K562 (cell line): ENCODE results near the gene CYRIA. TPM values are rescaled to one million over a fixed set of nuclear protein-coding genes. Genes with fewer than 3 reads are reported as not detected.
A peak's percentile ranks its signal among the peaks of the same experiment; 100 is the strongest.

Experiments
- ATAC-seq: fragments of 200-7000 bp; cut with Tn5 transposase; 3 replicates; pipeline ENCODE4 v1.9.1; 2020; ENCODE audit warnings: moderate library complexity
- BruUV-seq: library from RNA; stranded (reverse); fragments of 400-500 nt; replicated peaks from 2 replicates; lab custom pipeline; 2021; lab: Mats Ljungman, UMichigan
- CTCF ChIA-PET: fragments of 300-600 bp; formaldehyde crosslinking; extraction: SDS; loops from one replicate; lab custom pipeline; 2021; ENCODE audit warnings: low intra/inter-chr PET ratio; lab: Yijun Ruan, JAX
- POLR2A ChIA-PET: fragments of 300-600, 350-650 bp; sonication (Branson Sonifier 250); formaldehyde crosslinking; extraction: SDS; loops from one replicate; lab custom pipeline; 2021; ENCODE audit warnings: antibody characterized with exemption, inconsistent platforms; lab: Yijun Ruan, JAX
- DNase-seq, 4 experiments: peaks; one replicate each; pipeline versions ENCODE4 v3.0.0 to v3.0.0-alpha.2; 2011 to 2018; ENCODE audit warnings: low spot score in 3 of 4, mixed read lengths in 3 of 4; ENCODE audit errors: extremely low read depth in 1 of 4
- FAIRE-seq: peaks from 2 replicates; lab custom pipeline; 2011; peaks lifted over from hg19 to GRCh38; lab: Jason Lieb, UNC
- H2AFZ ChIP-seq: 2 replicates; pipeline ENCODE4 v1.6.0; 2011; ENCODE audit warnings: low read depth, low read length, control low read depth, inconsistent platforms
- H3K27ac ChIP-seq: fragments of 200-600 bp; 3 replicates; pipeline ENCODE4 v1.8.0; 2011; ENCODE audit warnings: low read depth, mild to moderate bottlenecking, control low read depth, inconsistent platforms, low read length, moderate library complexity, mixed read lengths; ENCODE audit errors: extremely low read depth
- H3K27me3 ChIP-seq, 2 experiments: fragments of 300-600 bp in 1 of 2; 2 replicates in 1 of 2; 3 replicates in 1 of 2; pipeline versions ENCODE4 v1.6.0 to v1.8.0; 2011; ENCODE audit warnings: inconsistent platforms in 2 of 2, low read length in 2 of 2, mild to moderate bottlenecking in 1 of 2, mixed read lengths in 1 of 2, moderate library complexity in 1 of 2; ENCODE audit not compliant: control insufficient read depth in 2 of 2, insufficient read depth in 2 of 2
- H3K36me3 ChIP-seq: fragments of 300-600 bp; 3 replicates; pipeline ENCODE4 v1.8.0; 2011; ENCODE audit warnings: mild to moderate bottlenecking, low read length, inconsistent platforms; ENCODE audit not compliant: control insufficient read depth, insufficient read depth
- H3K4me1 ChIP-seq, 2 experiments: fragments of 200-600 bp in 1 of 2; replicated peaks in 1 of 2; 2 replicates in 1 of 2; 3 replicates in 1 of 2; pipeline versions ENCODE4 v1.5.1 to v1.8.0; 2011; ENCODE audit warnings: inconsistent platforms in 2 of 2, low read length in 2 of 2, mild to moderate bottlenecking in 1 of 2, mixed read lengths in 1 of 2, moderate library complexity in 1 of 2; ENCODE audit not compliant: control insufficient read depth in 2 of 2, insufficient read depth in 2 of 2
- H3K4me2 ChIP-seq: 2 replicates; pipeline ENCODE4 v1.6.1; 2011; ENCODE audit warnings: low read length, control low read depth, inconsistent platforms, mixed read lengths; ENCODE audit not compliant: insufficient read depth
- H3K4me3 ChIP-seq: fragments of 200-600 bp; sonication (generic), shearing (Covaris generic); 2 replicates; pipeline ENCODE4 v1.5.1; 2016; ENCODE audit warnings: control low read depth, inconsistent platforms
- H3K79me2 ChIP-seq: fragments of 200-600 bp; 3 replicates; pipeline ENCODE4 v1.8.0; 2011; ENCODE audit warnings: low read length, inconsistent platforms; ENCODE audit not compliant: control insufficient read depth, insufficient read depth
- H3K9ac ChIP-seq, 2 experiments: 2 replicates each; pipeline versions ENCODE4 v1.6.0 to v1.6.1; 2011; ENCODE audit warnings: low read depth in 2 of 2, low read length in 2 of 2, control low read depth in 1 of 2, inconsistent platforms in 1 of 2, mild to moderate bottlenecking in 1 of 2, mixed read lengths in 1 of 2; ENCODE audit not compliant: insufficient read depth in 1 of 2
- H3K9me1 ChIP-seq: one replicate; pipeline ENCODE4 v1.6.0; 2011; ENCODE audit warnings: inconsistent platforms, mild to moderate bottlenecking, low read length, moderate library complexity; ENCODE audit not compliant: control insufficient read depth, insufficient read depth
- H3K9me3 ChIP-seq: replicated peaks from 2 replicates; pipeline ENCODE4 v1.5.1; 2011; ENCODE audit warnings: low read depth, low read length, inconsistent platforms; ENCODE audit not compliant: control insufficient read depth, insufficient read depth
- H4K20me1 ChIP-seq: replicated peaks from 2 replicates; pipeline ENCODE4 v1.6.1; 2011; ENCODE audit warnings: low read length, inconsistent platforms, mixed read lengths; ENCODE audit not compliant: control insufficient read depth, insufficient read depth
- CBX2 ChIP-seq: fragments of 200-600 bp; sonication (generic); IDR thresholded peaks from one replicate; pipeline ENCODE4 v1.6.1; 2012; ENCODE audit warnings: mild to moderate bottlenecking, low read length, inconsistent platforms; ENCODE audit not compliant: insufficient read depth, poor library complexity, severe bottlenecking
- CXXC5 ChIP-seq: fragments of 250-450 bp; sonication (Bioruptor Pico); IDR thresholded peaks from 2 replicates; pipeline ENCODE4 v1.8.0; 2022; ENCODE audit warnings: inconsistent platforms, mild to moderate bottlenecking, moderate library complexity
- FOXK2 ChIP-seq, 2 experiments: fragments of 450-650 bp; IDR thresholded peaks in 1 of 2; conservative IDR thresholded peaks in 1 of 2; 2 replicates each; pipeline ENCODE4 v1.6.1; 2016; ENCODE audit warnings: low read depth in 2 of 2, mild to moderate bottlenecking in 1 of 2
- HDGF ChIP-seq: fragments of 450-650 bp; IDR thresholded peaks from 2 replicates; pipeline ENCODE4 v1.6.1; 2016
- HIVEP1 ChIP-seq: fragments of 250-450 bp; sonication (Bioruptor Pico); IDR thresholded peaks from 2 replicates; pipeline ENCODE4 v1.4.0; 2020; ENCODE audit warnings: mild to moderate bottlenecking
- HNRNPUL1 ChIP-seq: fragments of 200-400 bp; formaldehyde crosslinking; IDR thresholded peaks from 2 replicates; pipeline ENCODE4 v1.6.1; 2017; ENCODE audit warnings: low read length
- HOXB6 ChIP-seq: fragments of 250-450 bp; sonication (Bioruptor Pico); IDR thresholded peaks from 2 replicates; pipeline ENCODE4 v1.5.1; 2022; ENCODE audit warnings: mild to moderate bottlenecking, borderline replicate concordance
- IFI16 ChIP-seq: fragments of 250-450 bp; sonication (Bioruptor Pico); IDR thresholded peaks from 2 replicates; pipeline ENCODE4 v2.1.2; 2022; ENCODE audit warnings: mild to moderate bottlenecking, inconsistent platforms
- MEIS2 ChIP-seq: fragments of 450-650 bp; IDR thresholded peaks from 2 replicates; pipeline ENCODE4 v1.6.1; 2014; ENCODE audit warnings: mild to moderate bottlenecking; ENCODE audit not compliant: partially characterized antibody
- NFXL1 ChIP-seq: fragments of 450-650 bp; formaldehyde crosslinking; IDR thresholded peaks from 2 replicates; pipeline ENCODE4 v1.4.0; 2021; ENCODE audit warnings: mild to moderate bottlenecking
- NUFIP1 ChIP-seq: fragments of 450-650 bp; IDR thresholded peaks from 2 replicates; pipeline ENCODE4 v1.6.1; 2018; ENCODE audit not compliant: partially characterized antibody
- RAD21 ChIP-seq, 2 experiments: fragments of 250-450 bp in 1 of 2; fragments of 450-650 bp in 1 of 2; sonication (Bioruptor Pico) in 1 of 2; formaldehyde crosslinking in 1 of 2; IDR thresholded peaks in 1 of 2; conservative IDR thresholded peaks in 1 of 2; 2 replicates each; pipeline versions ENCODE4 v1.4.0 to v1.8.0; 2020 to 2022; ENCODE audit warnings: mild to moderate bottlenecking in 2 of 2, moderate library complexity in 1 of 2
- RFX7 ChIP-seq: fragments of 250-450 bp; sonication (Bioruptor Pico); IDR thresholded peaks from 2 replicates; pipeline ENCODE4 v1.5.1; 2021; ENCODE audit warnings: mild to moderate bottlenecking
- SMAD4 ChIP-seq: fragments of 250-450 bp; sonication (Bioruptor Pico); conservative IDR thresholded peaks from 2 replicates; pipeline ENCODE4 v1.8.0; 2021; ENCODE audit warnings: inconsistent platforms, mild to moderate bottlenecking, moderate library complexity
- SMC3 ChIP-seq: conservative IDR thresholded peaks from 2 replicates; pipeline ENCODE4 v1.6.1; 2011; ENCODE audit warnings: low read depth, low read length, improper control_type of control experiment; ENCODE audit not compliant: insufficient read depth
- THRAP3 ChIP-seq: fragments of 450-650 bp; IDR thresholded peaks from 2 replicates; pipeline ENCODE4 v1.6.1; 2016; ENCODE audit warnings: mild to moderate bottlenecking, inconsistent platforms, borderline replicate concordance
- ZFP1 ChIP-seq: fragments of 450-650 bp; formaldehyde crosslinking; IDR thresholded peaks from 2 replicates; pipeline ENCODE4 v1.4.0; 2020; ENCODE audit warnings: mild to moderate bottlenecking, mixed read lengths
- ZNF644 ChIP-seq: fragments of 200-800 bp; sonication (Bioruptor generic); IDR thresholded peaks from 2 replicates; pipeline ENCODE4 v1.6.1; 2016; ENCODE audit warnings: low read depth, missing genetic modification characterization, missing compliant biosample characterization
- ZNF76 ChIP-seq: fragments of 250-450 bp; sonication (Bioruptor Pico); IDR thresholded peaks from 2 replicates; pipeline ENCODE4 v1.4.0; 2020; ENCODE audit warnings: mild to moderate bottlenecking, moderate library complexity, borderline replicate concordance
- WGBS: fragments of 100-300 bp; shearing (Covaris generic); methylation state at CpG from one replicate; pipeline ENCODE4 v1.1.6; 2016; ENCODE audit warnings: low coverage, mixed read lengths; ENCODE audit not compliant: insufficient coverage; ENCODE audit errors: missing lambda C conversion rate; 5-methylcytosine and 5-hydroxymethylcytosine counted together
- in situ Hi-C: fragments of 300-500 bp; cut with MboI; formaldehyde crosslinking; loops from 4 replicates; pipeline ENCODE4 v1.15.0; 2018; ENCODE audit warnings: inconsistent platforms, mixed read lengths
- intact Hi-C: fragments of 100-400 bp; cut with micrococcal nuclease; formaldehyde crosslinking; loops from 2 replicates; pipeline ENCODE4 v1.14.2; 2022
- polyA plus RNA-seq, 8 experiments: library from polyadenylated mRNA; depleted of rRNA in 4 of 8; stranded (reverse) in 5 of 8; unstranded in 3 of 8; fragments of >200 nt; fragmentation: Nextera tagmentation in 2 of 8; fragmentation: Illumina TruSeq in 1 of 8; extraction: Ambion mirVana in 2 of 8; extraction: Trizol in 1 of 8; gene quantifications; 2 replicates each; pipeline versions ENCODE4 v1.2.1 to v1.2.3, GENCODE V29; 2011 to 2014; ENCODE audit warnings: inconsistent platforms in 1 of 8, missing spikeins in 1 of 8
- total RNA-seq, 7 experiments: library from RNA; depleted of rRNA in 6 of 7; stranded (reverse); fragments of >200 nt in 6 of 7; fragmentation: Illumina TruSeq in 2 of 7; extraction: Trizol in 2 of 7; gene quantifications; 2 replicates each; pipeline versions ENCODE4 v1.2.1 to v1.2.3, GENCODE V29; 2011 to 2021; ENCODE audit warnings: low replicate concordance in 1 of 7
- TF ChIP-seq, protein P1 (sequence below): fragments of 250-450 bp; sonication (Bioruptor Pico); IDR thresholded peaks from 2 replicates; pipeline ENCODE4 v1.8.0; 2022; ENCODE audit warnings: moderate library complexity, mild to moderate bottlenecking, inconsistent platforms
- TF ChIP-seq, protein P2 (sequence below), 3 experiments: fragments of 200-800 bp in 1 of 3; sonication (Bioruptor generic) in 1 of 3; sonication (generic) in 1 of 3; formaldehyde crosslinking in 1 of 3; IDR thresholded peaks; 2 replicates each; pipeline versions ENCODE4 v1.6.1 to v1.8.0; 2016 to 2022; ENCODE audit warnings: mild to moderate bottlenecking in 2 of 3, missing compliant biosample characterization in 2 of 3, missing genetic modification characterization in 2 of 3, missing genetic modification reagents in 1 of 3

CYRIA gene
- total and polyA plus RNA-seq, 9 of the 15 experiments (the other 6 are each of a cell fraction or from before 2014, with no cell fraction given): 0.84 to 5.6 (median 3.0) TPM

DNA sequence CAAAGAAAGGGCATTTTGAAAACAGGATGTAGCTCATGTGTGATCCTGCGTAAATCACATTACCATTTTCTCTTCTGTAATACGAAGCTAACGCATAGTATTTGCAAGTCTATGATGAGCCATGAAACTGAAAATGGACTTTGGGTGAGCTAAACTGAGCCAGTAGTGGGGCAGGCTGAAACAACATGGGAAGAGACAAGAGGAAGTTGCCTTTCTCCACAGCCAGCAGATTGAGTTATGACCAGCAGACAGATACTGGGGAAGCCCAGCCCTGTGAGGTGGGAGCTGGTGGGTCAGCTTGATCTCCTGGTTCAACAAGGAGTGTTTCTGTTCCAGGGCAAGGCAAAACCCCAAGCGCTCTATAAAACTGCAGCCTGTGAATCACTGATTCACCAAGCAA is 11.8 kb downstream of the CYRIA start:
- no peaks in the 10 kb centered on the region for H3K9me3 ChIP-seq
- H3K4me3 ChIP-seq: no peak overlapping the region
- H3K79me2 ChIP-seq: no peaks in the 10 kb centered on the region
- 69% methylated on average over 4 of the region's 4 CpGs for WGBS
- CTCF ChIA-PET: no interaction called here
- peak overlapping the region in 1 of 2 experiments; percentile 61; a peak in 1 of 4 replicates for H3K9ac ChIP-seq
- no peak overlapping the region for H3K4me2 ChIP-seq
- intact Hi-C loops: no loop called here
- H2AFZ ChIP-seq: 0 out of 2 replicates have a peak overlapping the region, but pooled peaks have one; percentile 7
- no peaks in the 10 kb centered on the region for H3K9me1 ChIP-seq
- POLR2A ChIA-PET: interaction anchor here (0.9 to 3.9 kb wide), 3 partner anchors 8 to 17 kb away, joined by 3 to 15 read pairs (median 15); no protein-coding TSS in a partner anchor
- H3K4me1 ChIP-seq: peaks cover 3 to 29% of the 10 kb centered on the region in 2 experiments; a peak in 4 of 5 replicates
- no peaks in the 10 kb centered on the region for H4K20me1 ChIP-seq
- no peak for DNase-seq
- H3K27me3 ChIP-seq: no peaks in the 10 kb centered on the region
- in situ Hi-C loops: no loop called here
- no peaks in the 10 kb centered on the region for H3K36me3 ChIP-seq
- BruUV-seq: no TSS peak
- no peak for FAIRE-seq
- H3K27ac ChIP-seq: no peak overlapping the region
- no peak; the same call in 2 of the 3 replicates for ATAC-seq
- TF ChIP-seq SMC3: no peak
- TF ChIP-seq RAD21 (CRISPR knock-in tag; conservative IDR thresholded peaks at IDR 0.05 in 1 of 2, IDR thresholded peaks at IDR 0.05 in 1 of 2): 0 out of 4 replicates have a peak, but pooled peaks of 1 of the 2 experiments have one; percentile 23
- TF ChIP-seq, protein P1, sequence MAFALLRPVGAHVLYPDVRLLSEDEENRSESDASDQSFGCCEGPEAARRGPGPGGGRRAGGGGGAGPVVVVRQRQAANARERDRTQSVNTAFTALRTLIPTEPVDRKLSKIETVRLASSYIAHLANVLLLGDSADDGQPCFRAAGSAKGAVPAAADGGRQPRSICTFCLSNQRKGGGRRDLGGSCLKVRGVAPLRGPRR (CRISPR knock-in tag): no peak
- no peak for TF ChIP-seq HDGF
- TF ChIP-seq HNRNPUL1: no peak
- no peak for TF ChIP-seq RFX7
- TF ChIP-seq HIVEP1 (CRISPR knock-in tag): 0 out of 2 replicates have a peak, but pooled peaks have one; percentile 6
- peak; percentile 92 for TF ChIP-seq MEIS2
- TF ChIP-seq IFI16 (CRISPR knock-in tag): no peak
- 0 out of 2 replicates have a peak, but pooled peaks have one; percentile 23 for TF ChIP-seq SMAD4 (CRISPR knock-in tag)
- TF ChIP-seq ZNF644: no peak
- 0 out of 2 replicates have a peak, but pooled peaks have one; percentile 17 for TF ChIP-seq CXXC5 (CRISPR knock-in tag)
- TF ChIP-seq HOXB6 (CRISPR knock-in tag): no peak
- no peak for TF ChIP-seq THRAP3
- no peak for TF ChIP-seq ZFP1 (CRISPR knock-in tag)
- TF ChIP-seq, protein P2, sequence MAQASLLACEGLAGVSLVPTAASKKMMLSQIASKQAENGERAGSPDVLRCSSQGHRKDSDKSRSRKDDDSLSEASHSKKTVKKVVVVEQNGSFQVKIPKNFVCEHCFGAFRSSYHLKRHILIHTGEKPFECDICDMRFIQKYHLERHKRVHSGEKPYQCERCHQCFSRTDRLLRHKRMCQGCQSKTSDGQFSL (CRISPR knock-in tag; IDR thresholded peaks at IDR 0.05): no peak
- TF ChIP-seq, protein P2 (tag; IDR thresholded peaks at IDR 0.05): no peak
- no peak for TF ChIP-seq FOXK2 (conservative IDR thresholded peaks at IDR 0.05 in 1 of 2, IDR thresholded peaks at IDR 0.05 in 1 of 2; ENCODE audit: low read depth in 2 of 2)
- TF ChIP-seq CBX2: no peak
- TF ChIP-seq NUFIP1: no peak
- no peak for TF ChIP-seq ZNF76 (CRISPR knock-in tag)
- no peak for TF ChIP-seq NFXL1 (CRISPR knock-in tag)
